ENCODE results near the gene SEPTIN6.
A peak's percentile ranks its signal among the peaks of the same experiment; 100 is the strongest.

The SEPTIN6 gene

GRCh38 chrX:119692191-119693039, 553 bp downstream of the SEPTIN6 start:
- Histone ChIP-seq H3F3A (ENCODE audit: insufficient read depth, low read length) (0 out of 2 replicates have a peak, but pooled peaks cover 3% of the 10 kb centered on the region), H3K27me3 (ENCODE audit: insufficient read depth, low read length) (no peaks in the 10 kb centered on the region), H3K9ac (ENCODE audit: low read length) (peak overlapping the region; percentile 77), H2AFZ (ENCODE audit: low read length) (no peak overlapping the region), H4K20me1 (ENCODE audit: insufficient read depth, low read length) (no peaks in the 10 kb centered on the region), H3K4me3 (ENCODE audit: low read depth, low read length, poor library complexity, severe bottlenecking) (peak overlapping the region; percentile 88), H3K9me3 (ENCODE audit: low read length) (no peaks in the 10 kb centered on the region), H3K4me2 (ENCODE audit: low read length) (peak overlapping the region; percentile 78), H3K27ac (ENCODE audit: low read depth, low read length, poor library complexity, severe bottlenecking) (peak overlapping the region; percentile 97), H3K4me1 (ENCODE audit: insufficient read depth, low read length, severe bottlenecking) (peaks cover 80% of the 10 kb centered on the region), H3K9me2 (ENCODE audit: low read depth, low read length) (no peaks in the 10 kb centered on the region), H3K36me3 (ENCODE audit: insufficient read depth, low read length) (0 out of 2 replicates have a peak, but pooled peaks cover 5% of the 10 kb centered on the region), H3K79me2 (ENCODE audit: insufficient read depth, low read length) (peaks cover 47% of the 10 kb centered on the region)
- TF ChIP-seq EZH2 (IDR thresholded peaks at IDR 0.05; ENCODE audit: borderline replicate concordance, low read length): no peak
- TF ChIP-seq CTCF (IDR thresholded peaks at IDR 0.05; ENCODE audit: low read length): peak; percentile 25; the same call in 1 of the 2 replicates

- Histone ChIP-seq H3K9me2 (ENCODE audit: low read depth, low read length) (no peaks in the 10 kb centered on the region), H3K27ac (ENCODE audit: low read depth, low read length, poor library complexity, severe bottlenecking) (peak overlapping the region; percentile 97), H2AFZ (ENCODE audit: low read length) (no peak overlapping the region), H3K4me3 (ENCODE audit: low read depth, low read length, poor library complexity, severe bottlenecking) (peak overlapping the region; percentile 88), H3F3A (ENCODE audit: insufficient read depth, low read length) (0 out of 2 replicates have a peak, but pooled peaks cover 3% of the 10 kb centered on the region), H3K9me3 (ENCODE audit: low read length) (no peaks in the 10 kb centered on the region), H3K27me3 (ENCODE audit: insufficient read depth, low read length) (no peaks in the 10 kb centered on the region), H3K9ac (ENCODE audit: low read length) (peak overlapping the region; percentile 77), H3K79me2 (ENCODE audit: insufficient read depth, low read length) (peaks cover 47% of the 10 kb centered on the region), H3K36me3 (ENCODE audit: insufficient read depth, low read length) (0 out of 2 replicates have a peak, but pooled peaks cover 5% of the 10 kb centered on the region), H4K20me1 (ENCODE audit: insufficient read depth, low read length) (no peaks in the 10 kb centered on the region), H3K4me2 (ENCODE audit: low read length) (peak overlapping the region; percentile 78), H3K4me1 (ENCODE audit: insufficient read depth, low read length, severe bottlenecking) (peaks cover 80% of the 10 kb centered on the region)
- TF ChIP-seq EZH2 (IDR thresholded peaks at IDR 0.05; ENCODE audit: borderline replicate concordance, low read length): no peak
- TF ChIP-seq CTCF (IDR thresholded peaks at IDR 0.05; ENCODE audit: low read length): no peak
Measured at GRCh38 chrX:119690921-119691716, 1.8 kb downstream of the SEPTIN6 start.

- Histone ChIP-seq H2AFZ (ENCODE audit: low read length) (no peak overlapping the region), H3K9ac (ENCODE audit: low read length) (peak overlapping the region; percentile 31; the same call in 1 of the 2 replicates), H3K4me3 (ENCODE audit: low read depth, low read length, poor library complexity, severe bottlenecking) (peak overlapping the region; percentile 14), H3K9me3 (ENCODE audit: low read length) (no peaks in the 10 kb centered on the region), H3K27me3 (ENCODE audit: insufficient read depth, low read length) (no peaks in the 10 kb centered on the region), H3K36me3 (ENCODE audit: insufficient read depth, low read length) (0 out of 2 replicates have a peak, but pooled peaks cover 5% of the 10 kb centered on the region), H3K27ac (ENCODE audit: low read depth, low read length, poor library complexity, severe bottlenecking) (peak overlapping the region; percentile 97), H4K20me1 (ENCODE audit: insufficient read depth, low read length) (no peaks in the 10 kb centered on the region), H3K4me2 (ENCODE audit: low read length) (peak overlapping the region; percentile 55), H3F3A (ENCODE audit: insufficient read depth, low read length) (0 out of 2 replicates have a peak, but pooled peaks cover 3% of the 10 kb centered on the region), H3K9me2 (ENCODE audit: low read depth, low read length) (no peaks in the 10 kb centered on the region), H3K79me2 (ENCODE audit: insufficient read depth, low read length) (peaks cover 60% of the 10 kb centered on the region), H3K4me1 (ENCODE audit: insufficient read depth, low read length, severe bottlenecking) (peaks cover 79% of the 10 kb centered on the region)
- TF ChIP-seq CTCF (IDR thresholded peaks at IDR 0.05; ENCODE audit: low read length): no peak
Measured at GRCh38 chrX:119688911-119689321, 4.1 kb downstream of the SEPTIN6 start.
